Fibroblast of villous mesenchyme (primary cell): ENCODE measurements around the gene TMEM213. TPM values are rescaled to one million over a fixed set of nuclear protein-coding genes. Genes with fewer than 3 reads are reported as not detected.
"Not testable (repeated sequence)": the region's sequence is repeated elsewhere in the genome, so short reads cannot be mapped to it uniquely, and the experiment has no call there.

ENCODE experiments used
- DNase-seq: peaks from one replicate; pipeline ENCODE4 v3.0.0-alpha.2; 2010; ENCODE audit warnings: low read depth
- H3K4me3 ChIP-seq: 2 replicates; pipeline ENCODE4 v1.5.1; 2011; ENCODE audit warnings: low read depth, mild to moderate bottlenecking, low read length
- total RNA-seq: library from RNA; depleted of rRNA; stranded (reverse); fragments of >200 nt; gene quantifications from 2 replicates; pipeline ENCODE4 v1.2.3, GENCODE V29; 2012
- TF ChIP-seq, protein P1 (sequence below): IDR thresholded peaks from 2 replicates; pipeline ENCODE4 v1.5.1; 2012; ENCODE audit warnings: low read depth, mild to moderate bottlenecking, low read length; ENCODE audit not compliant: insufficient read depth

The TMEM213 gene
- total RNA-seq, 1 donor, result not detected

DNA sequence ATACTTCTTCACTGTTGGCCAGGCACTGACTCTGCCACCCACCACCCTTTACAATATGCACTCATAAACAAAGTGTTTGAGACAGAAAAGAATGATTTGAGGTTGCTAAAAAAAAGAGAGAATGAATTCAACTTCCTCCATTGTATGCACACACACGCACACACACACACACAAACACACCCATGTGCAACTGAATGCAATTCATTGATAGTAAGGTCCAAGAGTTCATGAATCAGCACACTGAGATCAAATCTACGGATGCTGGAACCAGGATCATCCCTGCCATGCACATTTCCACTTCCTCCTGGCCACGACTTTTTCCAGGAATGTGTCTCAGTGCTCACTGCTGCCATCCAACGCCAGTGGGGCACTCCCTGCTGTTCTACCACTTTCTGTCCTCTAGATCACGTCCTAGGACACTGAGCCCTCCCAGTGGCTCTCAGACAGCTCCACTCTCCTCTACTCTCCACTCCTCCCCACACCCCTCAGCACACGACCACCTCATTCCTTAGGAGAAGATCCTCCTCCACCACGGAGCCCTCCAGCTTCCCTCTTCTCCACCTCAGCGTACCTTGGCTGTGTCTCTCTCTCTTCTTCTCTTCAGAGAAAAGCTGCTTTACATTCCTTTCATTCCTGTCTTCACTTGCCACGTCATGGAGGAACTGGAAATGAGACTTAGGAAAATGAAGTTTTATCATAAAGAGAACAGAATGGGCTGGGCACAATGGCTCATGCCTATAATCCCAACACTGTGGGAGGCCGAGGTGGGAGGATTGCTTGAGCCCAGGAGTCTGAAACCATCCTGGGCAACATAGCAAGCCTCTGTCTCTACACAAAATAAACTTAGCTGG lies 12.0 kb upstream of the TMEM213 start:
- TF ChIP-seq, protein P1, sequence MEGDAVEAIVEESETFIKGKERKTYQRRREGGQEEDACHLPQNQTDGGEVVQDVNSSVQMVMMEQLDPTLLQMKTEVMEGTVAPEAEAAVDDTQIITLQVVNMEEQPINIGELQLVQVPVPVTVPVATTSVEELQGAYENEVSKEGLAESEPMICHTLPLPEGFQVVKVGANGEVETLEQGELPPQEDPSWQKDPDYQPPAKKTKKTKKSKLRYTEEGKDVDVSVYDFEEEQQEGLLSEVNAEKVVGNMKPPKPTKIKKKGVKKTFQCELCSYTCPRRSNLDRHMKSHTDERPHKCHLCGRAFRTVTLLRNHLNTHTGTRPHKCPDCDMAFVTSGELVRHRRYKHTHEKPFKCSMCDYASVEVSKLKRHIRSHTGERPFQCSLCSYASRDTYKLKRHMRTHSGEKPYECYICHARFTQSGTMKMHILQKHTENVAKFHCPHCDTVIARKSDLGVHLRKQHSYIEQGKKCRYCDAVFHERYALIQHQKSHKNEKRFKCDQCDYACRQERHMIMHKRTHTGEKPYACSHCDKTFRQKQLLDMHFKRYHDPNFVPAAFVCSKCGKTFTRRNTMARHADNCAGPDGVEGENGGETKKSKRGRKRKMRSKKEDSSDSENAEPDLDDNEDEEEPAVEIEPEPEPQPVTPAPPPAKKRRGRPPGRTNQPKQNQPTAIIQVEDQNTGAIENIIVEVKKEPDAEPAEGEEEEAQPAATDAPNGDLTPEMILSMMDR, result no peak
- H3K4me3 ChIP-seq, result no peak overlapping the region
- DNase-seq, result no peak

DNA sequence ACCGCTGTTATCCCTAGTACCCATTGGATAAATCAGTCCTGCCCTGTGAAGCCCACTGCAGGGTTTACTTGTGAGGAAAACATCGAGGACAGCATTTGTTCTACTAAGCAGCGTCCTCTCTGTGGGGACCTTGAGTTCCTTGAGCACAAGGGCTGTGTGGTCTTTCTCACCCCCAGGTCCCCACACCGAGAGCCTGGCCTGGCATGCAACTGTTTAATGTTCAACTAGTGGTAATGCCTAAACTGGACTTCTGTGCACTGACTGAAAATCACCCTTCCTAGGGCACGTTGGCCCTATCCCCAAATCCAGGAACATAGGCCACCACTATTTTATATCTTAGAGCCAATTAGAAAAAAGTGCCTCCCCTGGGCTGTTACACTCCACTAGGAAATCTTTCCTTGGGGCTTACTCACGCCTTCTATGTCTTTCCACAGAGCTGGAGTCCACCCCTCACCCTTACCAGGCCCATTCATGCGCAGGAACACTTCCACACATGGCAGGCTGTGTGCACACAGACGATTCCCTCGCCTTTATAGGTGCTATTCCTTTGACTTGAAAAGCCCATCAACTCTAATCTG lies 1.7 kb upstream of the TMEM213 start:
- H3K4me3 ChIP-seq, result no peak overlapping the region
- DNase-seq, result no peak
- TF ChIP-seq, protein P1, result no peak

DNA sequence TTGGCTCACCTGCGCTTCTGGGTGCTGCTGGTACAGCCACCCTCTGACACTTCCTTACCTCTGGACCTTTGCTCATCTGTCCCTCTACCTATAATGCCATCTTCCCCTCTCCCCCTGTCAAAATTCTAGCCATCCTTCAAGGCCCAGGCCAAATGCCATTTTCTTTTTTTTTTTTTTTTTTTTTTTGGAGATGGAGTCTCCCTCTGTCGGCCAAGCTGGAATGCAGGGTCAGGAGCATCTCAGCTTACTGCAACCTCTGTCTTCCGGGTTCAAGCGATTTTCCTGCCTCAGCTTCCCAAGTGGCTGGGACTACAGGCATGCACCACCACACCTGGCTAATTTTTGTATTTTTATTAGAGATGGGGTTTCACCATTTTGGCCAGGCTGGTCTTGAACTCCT lies 748 bp upstream of the TMEM213 start:
- not testable (repeated sequence) for DNase-seq

DNA sequence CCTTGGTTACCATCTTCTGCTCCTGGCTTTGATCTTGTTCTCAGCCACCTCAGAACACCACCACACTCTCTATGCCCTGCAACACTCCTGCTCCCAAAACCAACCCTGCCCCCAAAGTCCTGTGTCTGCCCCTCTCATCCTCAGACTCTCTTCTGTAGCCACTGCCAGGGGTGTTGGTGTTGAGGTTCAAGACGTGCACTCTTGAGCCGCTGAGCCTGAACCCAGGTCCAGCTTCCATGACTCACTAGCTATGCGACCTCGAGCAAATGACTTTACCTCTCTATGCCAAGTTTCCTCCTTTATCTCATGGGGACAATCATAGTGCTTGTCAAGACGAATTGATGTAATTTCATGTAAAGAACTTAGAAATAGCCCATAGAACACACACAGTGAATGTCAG lies 1.0 kb downstream of the TMEM213 start:
- TF ChIP-seq, protein P1, result no peak
- no peak for DNase-seq
- H3K4me3 ChIP-seq, result no peak overlapping the region

More for the DNA sequence above, 748 bp upstream of the TMEM213 start:
- H3K4me3 ChIP-seq, result not testable (repeated sequence)

DNA sequence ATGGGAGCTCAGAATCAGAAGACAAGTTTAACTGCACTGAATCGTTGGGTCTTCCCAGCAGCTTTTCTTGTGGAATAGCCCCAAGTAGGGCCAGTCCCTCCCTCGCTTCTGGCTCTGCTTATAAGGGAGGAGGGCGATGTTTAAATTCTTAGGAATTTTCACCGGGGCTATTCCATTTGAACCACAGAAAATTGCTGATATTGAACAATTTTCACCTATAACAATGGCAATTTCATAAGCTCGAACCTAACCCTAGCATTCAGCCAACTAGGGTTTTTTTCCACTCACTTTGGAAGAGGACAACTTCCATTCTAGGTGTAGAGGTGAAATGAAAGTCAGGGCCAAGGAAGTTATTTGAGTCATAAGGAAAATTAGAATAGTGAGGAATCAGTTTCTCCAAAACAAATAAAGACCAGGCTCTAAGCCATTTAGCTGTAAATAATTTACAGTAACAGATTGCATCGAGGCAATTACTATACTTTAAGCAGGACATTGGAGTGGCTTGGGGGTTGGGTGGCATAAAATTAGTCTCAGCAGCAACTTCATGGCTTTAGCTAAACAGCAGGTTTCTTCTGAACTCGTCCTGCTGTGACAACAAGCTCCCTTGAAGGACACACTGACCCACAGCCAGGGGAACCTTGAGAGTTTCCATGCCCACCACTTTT lies 1.7 kb downstream of the TMEM213 start:
- TF ChIP-seq, protein P1, result no peak
- DNase-seq, result no peak
- no peak overlapping the region for H3K4me3 ChIP-seq

DNA sequence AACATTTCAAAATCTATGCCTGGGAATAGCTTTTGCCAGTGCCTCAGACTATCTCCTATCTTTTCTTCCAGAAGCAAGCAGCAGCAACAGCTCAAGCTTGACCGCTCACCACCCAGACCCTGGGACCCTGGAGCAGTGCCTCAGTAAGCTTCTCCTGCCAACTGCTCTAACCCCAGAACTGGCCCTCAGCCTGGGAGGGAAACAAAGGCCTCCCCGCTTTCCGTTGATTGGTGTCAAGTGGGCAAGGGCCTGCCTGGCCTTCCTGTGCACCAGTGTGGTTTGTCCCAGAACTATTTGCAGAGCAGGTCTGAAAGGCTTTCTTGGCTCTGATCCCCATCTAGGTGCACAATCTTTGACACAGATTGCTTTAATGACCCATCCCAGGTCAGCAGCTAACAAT lies 3.5 kb downstream of the TMEM213 start:
- no peak overlapping the region for H3K4me3 ChIP-seq
- no peak for DNase-seq
- TF ChIP-seq, protein P1, result no peak

DNA sequence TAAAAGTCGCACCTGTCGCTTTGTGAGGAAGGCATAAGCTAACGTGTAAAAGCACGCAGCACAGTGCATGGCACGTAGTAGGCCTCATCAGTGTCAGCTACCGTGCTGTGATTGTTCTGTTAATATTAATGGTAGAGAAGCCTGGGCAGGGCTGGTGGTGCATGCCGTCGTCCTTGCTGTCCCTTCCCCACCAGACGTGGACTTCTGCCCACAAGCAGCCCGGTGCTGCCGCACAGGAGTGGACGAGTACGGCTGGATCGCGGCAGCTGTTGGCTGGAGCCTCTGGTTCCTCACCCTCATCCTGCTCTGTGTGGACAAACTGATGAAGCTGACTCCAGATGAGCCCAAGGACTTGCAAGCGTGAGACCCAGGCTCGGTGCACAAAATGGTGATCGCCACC lies 4.9 kb downstream of the TMEM213 start:
- TF ChIP-seq, protein P1, result no peak
- no peak overlapping the region for H3K4me3 ChIP-seq
- no peak for DNase-seq
